Stimulated activated CD8-positive, alpha-beta memory T cell treated with anti-CD3 and anti-CD28 coated beads, Interleukin-7, amount 100 ng/mL, for 1 hour (primary cell): ENCODE measurements around the gene HOXD11.

Experiments used
- DNase-seq, 2 donors: peaks; one replicate each; pipeline ENCODE4 v3.0.0-alpha.2; 2020; ENCODE audit warnings: low read depth in 2 of 2

Gene HOXD11

GRCh38 chr2:176081376-176081836 is 25.7 kb upstream of the HOXD11 start:
- no peak for DNase-seq

GRCh38 chr2:176081837-176082524 is 25.1 kb upstream of the HOXD11 start:
- DNase-seq, result no peak

GRCh38 chr2:176082525-176082823 is 24.6 kb upstream of the HOXD11 start:
- DNase-seq, result no peak

GRCh38 chr2:176082824-176083751 is 24.0 kb upstream of the HOXD11 start:
- no peak for DNase-seq

GRCh38 chr2:176083796-176084261 is 23.3 kb upstream of the HOXD11 start, which contains the start of gene EVX2:
Gene EVX2 (minus strand): TSS chr2:176083962. CDS start chr2:176083776, 186 bp downstream.
- no peak for DNase-seq

- no peak for DNase-seq
Observed at GRCh38 chr2:176084611-176085119, 22.4 kb upstream of the HOXD11 start.

- DNase-seq, result no peak
Observed at GRCh38 chr2:176085120-176085788, 21.8 kb upstream of the HOXD11 start.

- DNase-seq, result no peak
Observed at GRCh38 chr2:176085861-176086771, 21.0 kb upstream of the HOXD11 start.

- no peak for DNase-seq
Observed at GRCh38 chr2:176087330-176088047, 19.6 kb upstream of the HOXD11 start.

GRCh38 chr2:176088048-176088936 is 18.8 kb upstream of the HOXD11 start:
- no peak for DNase-seq

GRCh38 chr2:176088937-176089842 is 17.9 kb upstream of the HOXD11 start:
- no peak for DNase-seq

GRCh38 chr2:176089843-176090395 is 17.2 kb upstream of the HOXD11 start:
- DNase-seq, result no peak

GRCh38 chr2:176090862-176091261 is 16.2 kb upstream of the HOXD11 start:
- no peak for DNase-seq

GRCh38 chr2:176091329-176092258 is 15.5 kb upstream of the HOXD11 start:
- no peak for DNase-seq

GRCh38 chr2:176092270-176093144 is 14.6 kb upstream of the HOXD11 start, which contains the start of gene HOXD13:
Gene HOXD13 (plus strand): TSS chr2:176092721. CDS start chr2:176092891, 170 bp downstream.
- no peak for DNase-seq
